Stimulated activated CD8-positive, alpha-beta memory T cell treated with anti-CD3 and anti-CD28 coated beads, Interleukin-15, amount 100 ng/mL, for 24 hours (primary cell): Measurements from ENCODE around the gene HNRNPU.

ENCODE experiments used
- DNase-seq: peaks from one replicate; pipeline ENCODE4 v3.0.0-alpha.2; 2020; ENCODE audit warnings: low read depth

HNRNPU gene

DNA sequence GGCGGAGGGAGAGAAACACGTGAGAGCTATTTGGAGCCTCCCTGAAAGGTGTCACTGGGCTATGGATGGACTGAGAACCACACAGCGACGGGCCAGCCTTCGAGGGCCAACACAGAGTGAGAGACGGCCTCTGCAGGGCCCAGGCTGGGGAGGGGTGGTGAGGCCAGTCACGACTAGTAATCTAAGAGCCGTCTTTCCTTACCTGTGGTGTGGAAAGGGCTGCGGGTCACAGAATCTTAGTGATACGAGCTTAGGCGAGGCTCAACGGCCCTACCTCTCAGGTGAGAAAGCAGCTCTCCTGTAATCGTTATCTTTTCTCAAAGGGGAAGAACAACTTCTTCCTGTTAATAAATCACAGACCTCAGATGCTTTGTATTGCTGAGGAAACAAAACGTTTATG lies 62.3 kb downstream of the HNRNPU start:
- no peak for DNase-seq

DNA sequence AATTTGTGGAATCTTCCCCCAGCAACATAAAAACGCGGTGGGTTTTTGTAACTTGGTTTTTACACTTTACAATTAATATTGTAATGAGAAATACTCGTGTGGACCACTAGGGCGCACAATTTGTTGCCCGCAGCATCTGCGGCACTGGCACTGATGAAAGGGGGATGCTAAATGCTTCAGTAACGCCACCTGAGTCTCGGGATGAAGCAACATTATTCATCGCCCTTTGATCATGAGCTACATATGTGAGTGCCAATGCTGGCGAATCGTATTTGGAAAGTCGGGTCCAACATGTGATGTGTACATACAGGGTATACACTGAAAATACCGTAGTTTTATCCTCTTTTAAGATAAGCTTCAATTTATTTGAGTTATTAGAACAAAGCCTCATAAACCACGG lies 63.1 kb downstream of the HNRNPU start:
- no peak for DNase-seq

- no peak for DNase-seq
Observed at GRCh38 chr1:244800821-244801220, 63.5 kb downstream of the HNRNPU start.
